SJSA1 (cell line): ENCODE data around the gene GPC2. TPM values are rescaled to one million over a fixed set of nuclear protein-coding genes. Genes with fewer than 3 reads are reported as not detected.
"Not testable (repeated sequence)": the region's sequence is repeated elsewhere in the genome, so short reads cannot be mapped to it uniquely, and the experiment has no call there.

Experiments
- DNase-seq, 2 experiments: peaks; one replicate each; pipeline ENCODE4 v3.0.0-alpha.2; 2015 to 2020; ENCODE audit warnings: low spot score in 2 of 2, low read depth in 1 of 2
- H3K27ac ChIP-seq: fragments of 250-450 bp; sonication (Bioruptor Pico); 2 replicates; pipeline ENCODE4 v1.5.1; 2020; ENCODE audit warnings: mild to moderate bottlenecking, moderate library complexity
- H3K27me3 ChIP-seq: fragments of 250-450 bp; sonication (Bioruptor Pico); replicated peaks from 2 replicates; pipeline ENCODE4 v1.5.1; 2020; ENCODE audit warnings: mild to moderate bottlenecking, moderate library complexity
- H3K36me3 ChIP-seq: fragments of 250-450 bp; sonication (Bioruptor Pico); 2 replicates; pipeline ENCODE4 v1.5.1; 2020; ENCODE audit warnings: mild to moderate bottlenecking
- H3K4me1 ChIP-seq: fragments of 250-450 bp; sonication (Bioruptor Pico); replicated peaks from 2 replicates; pipeline ENCODE4 v1.6.1; 2021; ENCODE audit warnings: mild to moderate bottlenecking
- H3K4me3 ChIP-seq: fragments of 250-450 bp; sonication (Bioruptor Pico); 2 replicates; pipeline ENCODE4 v1.5.1; 2020; ENCODE audit warnings: mild to moderate bottlenecking
- H3K9me3 ChIP-seq: fragments of 250-450 bp; sonication (Bioruptor Pico); replicated peaks from 2 replicates; pipeline ENCODE4 v1.5.1; 2020; ENCODE audit warnings: mild to moderate bottlenecking
- total RNA-seq: library from RNA; depleted of rRNA; stranded (reverse); fragments of >200 nt; shearing (Covaris generic); gene quantifications from 2 replicates; pipeline ENCODE4 v1.2.3, GENCODE V29; 2014

The GPC2 gene
- total RNA-seq, 1 experiment from 2014 or later = 4.4 TPM

DNA sequence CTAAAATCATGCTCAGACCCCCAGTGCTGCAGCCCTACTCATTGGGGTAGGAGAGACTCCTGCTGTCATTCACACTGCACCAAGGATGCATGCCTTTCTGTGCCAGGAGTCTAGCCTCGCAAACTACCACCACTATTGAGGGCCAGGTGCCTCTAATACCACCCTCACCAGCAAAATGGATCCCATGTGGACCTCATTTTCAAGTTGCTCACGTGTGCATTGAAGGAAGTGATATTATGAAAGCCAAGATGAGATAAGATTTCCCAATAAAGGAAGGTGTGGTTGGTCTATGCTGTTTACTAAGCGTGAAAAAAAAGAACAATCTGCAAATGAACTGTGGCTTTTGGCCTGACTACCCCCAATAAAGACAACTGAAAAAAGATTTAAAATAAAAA, 35.6 kb downstream of the GPC2 start:
- no peak overlapping the region for H3K27ac ChIP-seq
- H3K27me3 ChIP-seq = 0 out of 2 replicates have a peak, but pooled peaks cover 4% of the 10 kb centered on the region
- no peaks in the 10 kb centered on the region for H3K9me3 ChIP-seq
- H3K4me3 ChIP-seq = no peak overlapping the region
- no peaks in the 10 kb centered on the region for H3K4me1 ChIP-seq
- no peak for DNase-seq
- no peaks in the 10 kb centered on the region for H3K36me3 ChIP-seq

DNA sequence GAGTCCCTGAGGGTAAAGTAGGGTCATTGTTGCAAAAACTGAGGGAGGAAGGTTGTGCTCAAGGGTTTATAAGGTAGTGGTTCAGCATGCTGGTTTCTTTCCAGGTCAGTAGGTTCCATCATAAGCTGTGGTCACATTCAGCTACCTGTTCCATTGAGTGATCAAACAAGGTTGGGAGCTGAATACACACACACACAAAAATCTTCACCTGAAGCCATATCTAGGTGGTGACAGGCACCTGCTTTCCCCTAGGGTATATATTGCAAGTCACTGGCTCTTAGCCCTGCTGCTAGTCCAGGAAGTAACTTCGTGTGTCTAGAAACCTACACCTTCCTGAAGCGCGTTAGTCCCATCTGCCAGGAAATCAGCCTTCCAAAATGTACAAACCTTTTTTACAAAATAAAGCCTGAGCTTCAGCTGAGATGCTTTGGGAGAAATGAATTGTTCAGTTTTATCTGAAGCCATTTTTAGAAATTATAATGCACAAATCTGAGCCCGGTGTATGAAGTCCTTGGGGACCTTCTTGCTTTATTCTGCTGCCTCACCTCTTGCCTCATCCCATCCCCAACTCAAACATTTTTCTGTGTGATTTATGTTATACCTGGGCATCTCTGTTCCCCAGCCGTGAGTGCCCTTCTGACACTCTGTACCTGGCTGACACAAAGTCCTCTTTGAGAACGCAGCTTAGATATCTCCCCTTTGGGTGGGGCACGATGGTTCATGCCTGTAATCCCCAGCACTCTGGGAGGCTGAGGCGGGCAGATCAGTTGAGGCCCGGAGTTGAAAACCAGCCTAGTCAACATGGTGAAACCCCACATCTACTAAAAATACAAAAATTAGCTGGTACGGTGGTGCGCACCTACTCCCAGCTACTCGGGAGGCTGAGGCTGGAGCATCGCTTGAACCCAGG, 39.1 kb downstream of the GPC2 start:
- DNase-seq = no peak
- H3K36me3 ChIP-seq = no peaks in the 10 kb centered on the region
- H3K27ac ChIP-seq = no peak overlapping the region
- H3K4me3 ChIP-seq = no peak overlapping the region
- H3K9me3 ChIP-seq = no peaks in the 10 kb centered on the region
- no peaks in the 10 kb centered on the region for H3K4me1 ChIP-seq
- 0 out of 2 replicates have a peak, but pooled peaks cover 7% of the 10 kb centered on the region for H3K27me3 ChIP-seq

DNA sequence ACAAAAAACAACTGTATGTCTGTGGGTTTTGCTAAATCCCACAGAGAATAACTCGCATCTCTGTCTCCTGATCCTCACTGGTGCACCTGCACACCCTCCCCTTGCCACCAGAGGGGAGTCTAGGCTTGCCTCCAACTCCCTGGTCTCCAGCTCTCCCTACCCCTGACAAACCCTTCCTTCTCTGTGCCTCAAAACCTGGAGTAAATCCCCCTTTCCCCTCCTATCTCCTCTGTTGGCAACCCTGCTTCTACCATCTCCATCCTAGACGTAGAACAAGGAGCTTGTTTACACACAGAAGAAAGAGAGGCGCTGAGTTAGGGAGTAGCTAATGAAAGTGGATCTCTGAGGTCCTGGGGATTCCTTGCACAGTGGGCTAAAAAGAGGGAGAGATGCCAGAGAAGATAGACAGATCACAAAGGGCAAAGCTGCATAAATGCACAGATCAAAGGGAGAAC, 44.5 kb downstream of the GPC2 start:
- peak; percentile 57 to 70 for DNase-seq
- Histone ChIP-seq H3K4me1 (peaks cover 14% of the 10 kb centered on the region), H3K36me3 (no peaks in the 10 kb centered on the region), H3K27ac (no peak overlapping the region), H3K9me3 (no peaks in the 10 kb centered on the region), H3K27me3 (0 out of 2 replicates have a peak, but pooled peaks cover 3% of the 10 kb centered on the region), H3K4me3 (no peak overlapping the region)

DNA sequence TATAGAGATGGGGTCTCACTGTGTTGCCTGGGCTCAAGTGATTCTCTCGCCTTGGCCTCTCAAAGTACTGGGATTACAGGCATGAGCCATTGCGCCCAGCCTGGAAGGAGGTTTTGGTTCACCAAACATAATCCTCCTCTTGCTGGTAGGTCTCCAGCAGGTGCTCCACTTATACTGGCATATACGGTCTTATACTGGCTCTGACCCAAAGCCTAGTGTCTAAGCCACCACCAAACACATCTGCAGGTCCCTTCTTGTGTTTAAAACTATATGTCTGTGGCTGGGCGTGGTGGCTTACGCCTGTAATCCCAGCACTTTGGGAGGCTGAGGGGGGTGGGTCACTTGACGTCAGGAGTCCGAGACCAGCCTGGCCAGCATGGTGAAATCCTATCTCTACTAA, 45.1 kb downstream of the GPC2 start:
- Histone ChIP-seq H3K4me3 (no peak overlapping the region), H3K4me1 (peaks cover 19% of the 10 kb centered on the region)
- no peak for DNase-seq

DNA sequence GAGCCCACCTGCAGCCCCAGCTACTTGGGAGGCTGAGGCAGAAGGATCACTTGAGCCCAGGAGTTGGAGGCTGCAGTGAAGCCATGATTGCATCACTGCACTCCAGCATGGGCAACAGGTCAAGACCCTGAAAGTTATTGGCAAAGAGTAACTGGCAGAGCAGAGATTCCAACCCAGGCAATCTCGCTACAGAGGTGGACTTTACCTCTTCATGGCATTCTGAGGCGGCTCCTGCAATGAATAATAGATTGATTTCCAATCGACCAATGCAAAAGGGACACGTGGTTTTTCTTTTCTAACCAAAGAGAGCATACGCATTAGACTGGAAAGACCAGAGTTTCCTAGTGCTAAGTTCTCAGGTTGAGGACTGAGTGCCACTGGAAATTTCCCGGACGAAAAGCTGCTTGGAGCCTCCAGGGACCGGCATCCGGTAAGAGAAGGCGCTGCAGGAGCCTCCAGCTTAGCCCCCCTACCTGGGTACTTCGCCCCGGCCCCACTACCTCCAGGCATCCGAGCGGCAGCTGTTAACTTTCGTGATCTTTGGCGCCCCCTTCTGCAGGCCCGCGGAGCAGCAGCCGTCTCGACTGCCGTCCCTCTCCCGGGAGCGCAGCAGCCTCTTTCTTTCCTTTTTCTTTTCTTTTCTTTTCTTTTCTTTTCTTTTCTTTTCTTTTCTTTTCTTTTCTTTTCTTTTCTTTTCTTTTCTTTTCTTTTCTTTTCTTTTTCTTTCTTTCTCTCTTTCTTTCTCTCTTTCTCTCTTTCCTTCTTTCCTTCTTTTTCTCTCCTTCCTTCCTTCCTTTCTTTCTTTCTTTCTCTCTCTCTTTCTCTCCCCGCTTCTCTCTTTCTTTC, 46.4 kb downstream of the GPC2 start:
- H3K27ac ChIP-seq = no peak overlapping the region
- H3K4me1 ChIP-seq = peaks cover 24% of the 10 kb centered on the region
- DNase-seq = peak; percentile 65 to 73
- H3K9me3 ChIP-seq = no peaks in the 10 kb centered on the region
- 0 out of 2 replicates have a peak, but pooled peaks cover 2% of the 10 kb centered on the region for H3K27me3 ChIP-seq
- 0 out of 2 replicates have a peak, but pooled peaks cover 2% of the 10 kb centered on the region for H3K36me3 ChIP-seq
- no peak overlapping the region for H3K4me3 ChIP-seq

More for the DNA sequence above, 45.1 kb downstream of the GPC2 start:
- no peak overlapping the region for H3K27ac ChIP-seq
- H3K9me3 ChIP-seq = no peaks in the 10 kb centered on the region
- 0 out of 2 replicates have a peak, but pooled peaks cover 2% of the 10 kb centered on the region for H3K36me3 ChIP-seq
- H3K27me3 ChIP-seq = 0 out of 2 replicates have a peak, but pooled peaks cover 2% of the 10 kb centered on the region

DNA sequence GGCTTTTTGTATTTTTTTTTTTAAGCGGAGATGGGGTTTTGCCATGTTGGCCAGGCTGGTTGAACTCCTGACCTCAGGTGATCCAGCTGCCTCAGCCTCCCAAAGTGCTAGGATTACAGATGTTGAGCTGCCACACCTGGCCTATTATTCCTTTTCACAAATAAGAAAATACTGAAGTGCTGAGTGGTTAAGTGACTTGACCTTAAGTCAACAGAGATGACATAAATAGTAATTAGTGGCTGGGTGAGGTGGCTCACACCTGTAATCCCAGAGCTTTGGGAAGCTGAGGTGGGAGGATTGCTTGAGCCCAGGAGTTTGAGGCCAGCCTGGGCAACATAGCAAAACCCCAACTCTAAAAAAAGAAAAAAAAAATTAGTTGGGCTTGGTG, 47.0 kb downstream of the GPC2 start:
- H3K36me3 ChIP-seq, H3K27me3 ChIP-seq, H3K4me3 ChIP-seq, H3K9me3 ChIP-seq, DNase-seq, H3K27ac ChIP-seq: not testable (repeated sequence)
- H3K4me1 ChIP-seq = peaks cover 24% of the 10 kb centered on the region

DNA sequence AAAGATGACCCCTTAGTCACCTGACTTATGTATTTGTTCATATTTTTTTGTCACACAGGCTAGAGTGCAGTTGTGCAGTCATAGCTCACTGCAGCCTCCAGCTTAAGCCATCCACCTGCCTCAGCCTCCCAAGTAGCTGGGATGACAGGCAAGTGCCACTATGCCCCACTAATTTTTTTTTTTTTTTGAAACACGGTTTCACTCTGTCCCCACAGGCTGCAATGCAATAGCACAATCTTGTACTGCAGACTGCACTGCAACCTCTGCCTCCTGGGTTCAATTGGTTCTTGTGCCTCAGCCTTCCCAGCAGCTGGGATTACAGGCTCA, 48.6 kb downstream of the GPC2 start:
- Histone ChIP-seq H3K27ac (no peak overlapping the region), H3K4me3 (no peak overlapping the region), H3K9me3 (no peaks in the 10 kb centered on the region), H3K4me1 (peaks cover 24% of the 10 kb centered on the region), H3K27me3 (no peaks in the 10 kb centered on the region), H3K36me3 (peaks cover 5% of the 10 kb centered on the region; the same call in 1 of the 2 replicates)
- DNase-seq = no peak

DNA sequence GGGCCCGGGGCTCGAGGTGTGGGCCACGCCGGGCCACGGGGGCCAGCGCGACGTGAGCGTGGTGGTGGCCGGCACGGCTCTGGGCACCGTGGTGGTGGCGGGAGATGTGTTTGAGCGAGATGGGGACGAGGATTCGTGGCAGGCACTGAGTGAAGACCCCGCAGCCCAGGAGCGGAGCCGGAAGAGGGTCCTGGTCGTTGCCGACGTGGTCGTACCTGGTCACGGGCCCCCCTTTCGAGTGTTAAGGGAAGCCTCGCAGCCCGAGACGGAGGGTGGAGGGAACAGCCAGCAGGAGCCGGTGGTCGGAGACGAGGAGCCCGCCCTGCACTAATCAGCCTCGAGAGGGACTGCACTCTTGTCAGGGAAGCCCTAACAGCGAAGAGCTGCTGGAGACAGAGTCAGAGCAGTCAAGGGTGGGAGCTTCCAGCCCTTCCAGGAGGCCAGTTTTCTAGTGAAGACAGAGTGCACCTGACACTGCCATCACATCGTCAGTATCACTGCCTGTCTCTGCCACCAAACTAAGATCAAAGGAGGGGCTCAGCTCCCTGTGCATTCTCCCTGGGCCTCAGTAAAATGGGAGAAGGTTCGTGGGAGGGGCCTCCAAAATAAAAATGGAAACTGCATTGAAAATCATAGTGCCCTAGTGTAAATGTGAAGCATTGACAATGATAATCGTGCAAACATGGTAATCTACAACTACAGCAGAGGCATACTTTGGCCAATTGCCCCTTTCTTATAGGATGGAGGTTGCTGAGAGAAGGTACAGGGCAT, 49.1 kb downstream of the GPC2 start:
- H3K9me3 ChIP-seq = no peaks in the 10 kb centered on the region
- DNase-seq = no peak
- peaks cover 5% of the 10 kb centered on the region; the same call in 1 of the 2 replicates for H3K36me3 ChIP-seq
- H3K4me1 ChIP-seq = peaks cover 24% of the 10 kb centered on the region
- no peaks in the 10 kb centered on the region for H3K27me3 ChIP-seq
- no peak overlapping the region for H3K27ac ChIP-seq
- H3K4me3 ChIP-seq = peak overlapping the region; percentile 64

DNA sequence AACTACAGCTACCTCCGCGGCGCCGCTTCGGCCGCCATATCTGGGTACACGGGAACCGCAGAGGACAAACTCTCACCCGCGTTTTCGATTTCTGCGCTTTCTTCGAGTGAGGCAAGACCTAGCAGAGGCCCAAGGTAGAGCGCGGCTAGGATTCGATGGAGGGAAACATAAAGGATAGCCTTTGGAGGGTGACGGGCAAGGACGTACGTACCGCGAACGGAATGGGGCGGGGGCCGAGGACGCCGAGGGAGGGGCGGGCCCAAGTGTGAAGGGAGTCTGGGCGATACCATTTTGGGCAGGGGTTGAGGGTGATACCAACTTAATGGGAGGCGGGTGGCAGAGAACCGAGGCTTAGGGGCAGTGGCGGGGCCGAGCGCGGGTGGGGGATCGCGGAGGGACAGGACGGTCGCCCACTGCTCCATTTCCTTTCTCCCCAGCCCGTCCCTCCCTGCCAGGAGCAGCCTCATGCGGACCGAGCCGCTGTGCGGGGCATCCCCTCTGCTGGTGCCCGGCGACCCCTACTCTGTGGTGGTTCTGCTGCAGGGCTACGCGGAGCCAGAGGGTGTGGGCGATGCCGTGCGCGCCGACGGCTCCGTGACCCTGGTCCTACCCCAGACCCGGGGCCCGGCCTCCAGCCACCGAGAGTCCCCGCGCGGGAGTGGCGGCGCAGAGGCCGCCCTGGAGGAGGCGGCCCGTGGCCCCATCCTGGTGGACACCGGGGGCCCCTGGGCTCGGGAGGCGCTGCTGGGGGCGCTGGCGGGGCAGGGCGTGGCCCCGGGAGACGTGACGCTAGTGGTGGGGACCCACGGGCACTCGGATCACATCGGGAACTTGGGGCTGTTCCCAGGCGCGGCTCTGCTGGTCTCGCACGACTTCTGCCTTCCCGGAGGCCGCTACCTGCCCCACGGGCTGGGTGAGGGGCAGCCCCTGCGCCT, 50.0 kb downstream of the GPC2 start, which contains the start of gene MBLAC1:
Gene MBLAC1 (plus strand): TSS at position 37 of the 935 bp plus-strand sequence. CDS start 429 bp downstream, at position 466.
- H3K27ac ChIP-seq = peak within 1 kb of the TSS; percentile 85
- H3K36me3 ChIP-seq = peaks cover 5% of the 10 kb centered on the region; the same call in 1 of the 2 replicates
- peak; percentile 88 to 90 for DNase-seq
- H3K4me1 ChIP-seq = peaks cover 21% of the 10 kb centered on the region
- H3K9me3 ChIP-seq = no peaks in the 10 kb centered on the region
- H3K27me3 ChIP-seq = no peaks in the 10 kb centered on the region
- peak within 1 kb of the TSS; percentile 64 for H3K4me3 ChIP-seq

DNA sequence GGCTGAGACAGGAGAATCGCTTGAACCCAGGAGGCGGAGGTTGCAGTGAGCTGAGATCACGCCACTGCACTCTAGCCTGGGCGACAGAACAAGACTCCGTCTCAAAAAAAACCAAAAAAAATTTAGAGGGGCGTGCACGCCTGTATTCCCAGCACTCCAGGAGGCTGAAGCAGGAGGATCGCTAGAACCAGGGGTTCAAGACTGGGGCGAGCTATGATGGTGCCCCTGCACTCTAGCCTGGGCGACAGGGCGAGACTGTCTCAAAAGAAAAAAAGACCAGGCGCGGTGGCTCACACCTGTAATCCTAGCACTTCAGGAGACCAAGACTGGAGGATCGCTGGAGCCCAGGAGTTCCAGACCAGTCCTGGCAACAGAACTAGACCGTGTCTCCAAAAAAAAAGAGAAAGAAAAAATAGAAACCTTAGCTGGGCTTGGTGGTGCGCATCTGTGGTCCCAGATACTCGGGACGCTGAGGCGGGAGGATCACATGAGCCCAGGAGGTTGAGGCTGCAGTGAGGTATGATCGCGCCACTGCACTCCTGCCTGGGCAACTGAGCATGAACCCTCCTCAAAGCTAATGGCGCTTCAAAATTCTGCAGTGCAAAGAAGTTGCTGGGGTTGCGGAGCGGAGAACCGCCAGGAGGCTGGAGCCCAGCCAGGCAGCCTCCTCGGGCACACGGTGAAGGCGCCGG, 50.8 kb downstream of the GPC2 start:
- peaks cover 5% of the 10 kb centered on the region; the same call in 1 of the 2 replicates for H3K36me3 ChIP-seq
- no peaks in the 10 kb centered on the region for H3K9me3 ChIP-seq
- H3K27ac ChIP-seq = peak overlapping the region; percentile 85
- DNase-seq = no peak
- peaks cover 20% of the 10 kb centered on the region for H3K4me1 ChIP-seq
- H3K4me3 ChIP-seq = peak overlapping the region; percentile 64
- no peaks in the 10 kb centered on the region for H3K27me3 ChIP-seq

DNA sequence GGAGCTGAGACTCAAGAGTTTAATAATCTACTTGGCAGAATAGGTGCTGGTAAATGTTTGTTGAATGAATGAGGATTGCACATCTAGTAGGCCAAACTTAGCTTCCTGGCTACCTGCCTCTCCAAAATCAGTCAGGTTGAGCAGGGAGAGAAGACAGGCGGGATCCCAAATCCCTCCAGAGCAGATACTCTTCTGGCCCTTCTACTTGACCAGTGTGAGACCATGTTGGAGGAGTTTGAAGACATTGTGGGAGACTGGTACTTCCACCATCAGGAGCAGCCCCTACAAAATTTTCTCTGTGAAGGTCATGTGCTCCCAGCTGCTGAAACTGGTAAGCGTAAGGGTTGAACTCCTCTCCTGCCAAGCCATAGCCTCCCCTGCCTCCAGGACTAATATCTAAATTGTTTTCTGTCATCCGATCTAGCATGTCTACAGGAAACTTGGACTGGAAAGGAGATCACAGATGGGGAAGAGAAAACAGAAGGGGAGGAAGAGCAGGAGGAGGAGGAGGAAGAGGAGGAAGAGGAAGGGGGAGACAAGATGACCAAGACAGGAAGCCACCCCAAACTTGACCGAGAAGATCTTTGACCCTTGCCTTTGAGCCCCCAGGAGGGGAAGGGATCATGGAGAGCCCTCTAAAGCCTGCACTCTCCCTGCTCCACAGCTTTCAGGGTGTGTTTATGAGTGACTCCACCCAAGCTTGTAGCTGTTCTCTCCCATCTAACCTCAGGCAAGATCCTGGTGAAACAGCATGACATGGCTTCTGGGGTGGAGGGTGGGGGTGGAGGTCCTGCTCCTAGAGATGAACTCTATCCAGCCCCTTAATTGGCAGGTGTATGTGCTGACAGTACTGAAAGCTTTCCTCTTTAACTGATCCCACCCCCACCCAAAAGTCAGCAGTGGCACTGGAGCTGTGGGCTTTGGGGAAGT, 52.6 kb downstream of the GPC2 start:
- H3K4me1 ChIP-seq = peaks cover 24% of the 10 kb centered on the region
- DNase-seq = no peak
- H3K9me3 ChIP-seq = no peaks in the 10 kb centered on the region
- H3K36me3 ChIP-seq = peaks cover 5% of the 10 kb centered on the region; the same call in 1 of the 2 replicates
- H3K4me3 ChIP-seq = no peak overlapping the region
- no peaks in the 10 kb centered on the region for H3K27me3 ChIP-seq
- no peak overlapping the region for H3K27ac ChIP-seq
